Ishikawa (cell line): ENCODE measurements around the gene CHTF18.

Experiments
- CEBPB ChIP-seq: IDR thresholded peaks from 2 replicates; pipeline ENCODE4 v1.6.1; 2012
- CREB1 ChIP-seq: IDR thresholded peaks from 2 replicates; pipeline ENCODE4 v1.6.1; 2012; ENCODE audit warnings: low read depth
- EGR1 ChIP-seq: IDR thresholded peaks from 2 replicates; pipeline ENCODE4 v1.6.1; 2012
- EP300 ChIP-seq: IDR thresholded peaks from 2 replicates; pipeline ENCODE4 v1.6.1; 2012; ENCODE audit warnings: borderline replicate concordance
- FOXM1 ChIP-seq: IDR thresholded peaks from 2 replicates; pipeline ENCODE4 v1.6.1; 2012; ENCODE audit warnings: low read depth, borderline replicate concordance
- MAX ChIP-seq: IDR thresholded peaks from 2 replicates; pipeline ENCODE4 v1.6.1; 2012
- NFIC ChIP-seq: IDR thresholded peaks from 2 replicates; pipeline ENCODE4 v1.6.1; 2012
- RAD21 ChIP-seq: IDR thresholded peaks from 2 replicates; pipeline ENCODE4 v1.6.1; 2012; ENCODE audit warnings: low read depth
- REST ChIP-seq: IDR thresholded peaks from 2 replicates; pipeline ENCODE4 v1.6.1; 2012; ENCODE audit warnings: low read depth, mild to moderate bottlenecking
- TAF1 ChIP-seq: IDR thresholded peaks from 2 replicates; pipeline ENCODE4 v1.6.1; 2012; ENCODE audit warnings: low read depth, mild to moderate bottlenecking
- TCF12 ChIP-seq: IDR thresholded peaks from 2 replicates; pipeline ENCODE4 v1.6.1; 2012; ENCODE audit warnings: low read depth
- TEAD4 ChIP-seq: IDR thresholded peaks from 2 replicates; pipeline ENCODE4 v1.6.1; 2012
- USF1 ChIP-seq: IDR thresholded peaks from 2 replicates; pipeline ENCODE4 v1.6.1; 2012
- YY1 ChIP-seq: IDR thresholded peaks from 2 replicates; pipeline ENCODE4 v1.6.1; 2012; ENCODE audit warnings: low read depth
- ZBTB7A ChIP-seq: IDR thresholded peaks from 2 replicates; pipeline ENCODE4 v1.6.1; 2012; ENCODE audit warnings: low read depth

CHTF18 gene

GRCh38 chr16:770411-770810, 18.0 kb upstream of the CHTF18 start:
- TF ChIP-seq MAX: no peak
- no peak for TF ChIP-seq TAF1
- TF ChIP-seq USF1: no peak
- no peak for TF ChIP-seq RAD21
- no peak for TF ChIP-seq EP300
- no peak for TF ChIP-seq REST
- TF ChIP-seq TEAD4: no peak
- no peak for TF ChIP-seq ZBTB7A
- no peak for TF ChIP-seq EGR1
- TF ChIP-seq NFIC: no peak
- TF ChIP-seq CEBPB: no peak
- no peak for TF ChIP-seq CREB1
- TF ChIP-seq FOXM1: no peak
- no peak for TF ChIP-seq YY1
- TF ChIP-seq TCF12: no peak

GRCh38 chr16:772959-773358, 15.5 kb upstream of the CHTF18 start:
- TF ChIP-seq TEAD4 (no peak), USF1 (no peak), CREB1 (no peak), CEBPB (no peak), ZBTB7A (no peak), NFIC (no peak), MAX (no peak), EGR1 (no peak), FOXM1 (no peak), EP300 (no peak), YY1 (no peak), TCF12 (no peak), REST (no peak), RAD21 (no peak), TAF1 (no peak)

- TF ChIP-seq MAX (no peak), TAF1 (no peak), TEAD4 (no peak), YY1 (no peak), RAD21 (no peak), EGR1 (no peak), NFIC (no peak), TCF12 (no peak)
These were observed 14.1 kb upstream of the CHTF18 start for GRCh38 chr16:774086-775001.

GRCh38 chr16:775236-775796, 13.1 kb upstream of the CHTF18 start:
- no peak for TF ChIP-seq EP300
- no peak for TF ChIP-seq USF1
- no peak for TF ChIP-seq FOXM1
- no peak for TF ChIP-seq EGR1
- no peak for TF ChIP-seq TEAD4
- TF ChIP-seq YY1: no peak
- TF ChIP-seq NFIC: no peak
- TF ChIP-seq RAD21: no peak
- TF ChIP-seq REST: no peak
- TF ChIP-seq ZBTB7A: no peak
- TF ChIP-seq TCF12: no peak
